GM23248 (cell line): Measurements from ENCODE around the gene KIAA1549. TPM values are rescaled to one million over a fixed set of nuclear protein-coding genes. Genes with fewer than 3 reads are reported as not detected.

ENCODE experiments used
- DNase-seq: peaks from one replicate; pipeline ENCODE4 v3.0.0-alpha.2; 2015
- H2AFZ ChIP-seq: fragments of 200-600 bp; sonication (generic); 2 replicates; pipeline ENCODE4 v1.6.1; 2016; ENCODE audit warnings: antibody characterized with exemption
- H3F3A ChIP-seq: fragments of 200-600 bp; sonication (generic); 2 replicates; pipeline ENCODE4 v1.6.1; 2016; ENCODE audit warnings: mild to moderate bottlenecking, antibody characterized with exemption, mixed run types; ENCODE audit not compliant: insufficient read depth
- H3K27ac ChIP-seq: fragments of 200-600 bp; sonication (generic); 2 replicates; pipeline ENCODE4 v1.5.1; 2016; ENCODE audit warnings: mild to moderate bottlenecking
- H3K27me3 ChIP-seq: fragments of 200-600 bp; sonication (generic); replicated peaks from 2 replicates; pipeline ENCODE4 v1.6.1; 2016; ENCODE audit warnings: mild to moderate bottlenecking; ENCODE audit not compliant: insufficient read depth
- H3K36me3 ChIP-seq: fragments of 200-600 bp; sonication (generic); 2 replicates; pipeline ENCODE4 v1.6.1; 2016; ENCODE audit warnings: low read depth, mild to moderate bottlenecking
- H3K4me1 ChIP-seq: fragments of 200-600 bp; sonication (generic); 2 replicates; pipeline ENCODE4 v1.6.1; 2016; ENCODE audit warnings: mild to moderate bottlenecking; ENCODE audit not compliant: insufficient read depth
- H3K4me2 ChIP-seq: fragments of 200-600 bp; sonication (generic); one replicate; pipeline ENCODE4 v1.6.1; 2016; ENCODE audit warnings: mild to moderate bottlenecking; ENCODE audit not compliant: unreplicated experiment
- H3K4me3 ChIP-seq: fragments of 200-600 bp; sonication (generic); 2 replicates; pipeline ENCODE4 v1.5.1; 2016; ENCODE audit warnings: mild to moderate bottlenecking
- H3K79me2 ChIP-seq: fragments of 200-600 bp; sonication (generic); 2 replicates; pipeline ENCODE4 v1.6.1; 2016; ENCODE audit warnings: mild to moderate bottlenecking; ENCODE audit not compliant: insufficient read depth
- H3K9ac ChIP-seq: fragments of 200-600 bp; sonication (generic); 2 replicates; pipeline ENCODE4 v1.6.1; 2016; ENCODE audit warnings: mild to moderate bottlenecking
- H3K9me2 ChIP-seq: fragments of 200-600 bp; sonication (generic); 2 replicates; pipeline ENCODE4 v1.6.1; 2016; ENCODE audit warnings: mixed run types, mild to moderate bottlenecking, moderate library complexity; ENCODE audit not compliant: insufficient read depth
- H3K9me3 ChIP-seq: fragments of 200-600 bp; sonication (generic); one replicate; pipeline ENCODE4 v1.6.1; 2017; ENCODE audit warnings: low read depth
- H4K20me1 ChIP-seq: fragments of 200-600 bp; sonication (generic); 2 replicates; pipeline ENCODE4 v1.6.0; 2016; ENCODE audit not compliant: insufficient read depth
- EZH2 ChIP-seq: fragments of 200-600 bp; sonication (generic); IDR thresholded peaks from 2 replicates; pipeline ENCODE4 v1.6.1; 2018; ENCODE audit warnings: antibody characterized with exemption, mild to moderate bottlenecking; ENCODE audit not compliant: insufficient read depth, poor library complexity, severe bottlenecking
- EZH2phosphoT487 ChIP-seq: fragments of 200-600 bp; sonication (generic); IDR thresholded peaks from 2 replicates; pipeline ENCODE4 v1.6.1; 2018; ENCODE audit warnings: antibody characterized with exemption, moderate library complexity, mild to moderate bottlenecking, low read depth; ENCODE audit not compliant: insufficient read depth
- WGBS, 2 experiments: methylation state at CpG; one replicate each; pipeline ENCODE4 v1.1.6; 2015 to 2017; ENCODE audit warnings: low lambda C conversion rate in 2 of 2, low coverage in 1 of 2; ENCODE audit errors: missing lambda C conversion rate in 2 of 2; 5-methylcytosine and 5-hydroxymethylcytosine counted together
- in situ Hi-C: fragments of 300-500 bp; cut with MboI; formaldehyde crosslinking; loops from 2 replicates; pipeline ENCODE4 v1.15.0; 2020
- polyA plus RNA-seq: library from polyadenylated mRNA; unstranded; fragments of >200 nt; fragmentation: Nextera tagmentation; extraction: Ambion mirVana; gene quantifications from 2 replicates; pipeline ENCODE4 v1.2.1, GENCODE V29; 2016
- total RNA-seq: library from RNA; depleted of rRNA; stranded (reverse); fragments of >200 nt; shearing (Covaris generic); gene quantifications from 2 replicates; pipeline ENCODE4 v1.2.3, GENCODE V29; 2014

KIAA1549 gene
- total and polyA plus RNA-seq, 2 experiments from 2014 or later, result 2.1 to 3.0 TPM

DNA sequence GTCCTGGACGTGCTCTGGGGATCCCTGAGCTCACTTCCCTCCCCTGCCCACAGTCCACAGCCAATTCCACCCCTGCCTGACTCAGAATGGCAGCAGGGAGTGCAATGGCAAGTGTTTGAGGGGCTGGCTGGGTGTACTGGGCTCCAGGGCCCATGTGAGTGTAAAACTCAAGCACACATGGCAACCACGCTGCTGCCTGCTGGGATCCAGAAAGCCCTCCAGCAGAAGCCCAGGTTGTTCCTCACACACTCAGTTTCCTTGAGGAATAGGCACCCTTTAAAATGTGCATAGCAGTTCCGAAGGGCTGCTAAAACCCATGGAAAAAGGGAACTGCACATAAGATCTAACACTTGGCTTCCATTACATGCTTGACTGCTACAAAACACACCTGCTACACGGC lies 171.8 kb downstream of the KIAA1549 start:
- no peak for DNase-seq
- H3K9me3 ChIP-seq, result no peaks in the 10 kb centered on the region
- no peaks in the 10 kb centered on the region for H3K9me2 ChIP-seq
- H3K4me3 ChIP-seq, result no peak overlapping the region
- no peaks in the 10 kb centered on the region for H3K4me1 ChIP-seq
- H3F3A ChIP-seq, result no peaks in the 10 kb centered on the region
- no peaks in the 10 kb centered on the region for H3K79me2 ChIP-seq
- peaks cover 37% of the 10 kb centered on the region for H3K27me3 ChIP-seq
- H2AFZ ChIP-seq, result no peak overlapping the region
- H3K27ac ChIP-seq, result no peak overlapping the region
- in situ Hi-C loops, result no loop called here
- H4K20me1 ChIP-seq, result no peaks in the 10 kb centered on the region
- no peak for TF ChIP-seq EZH2phosphoT487
- no peak for TF ChIP-seq EZH2
- 22 to 23% methylated on average over 4 of the region's 4 CpGs for WGBS, 2 experiments
- H3K4me2 ChIP-seq, result no peak overlapping the region
- no peaks in the 10 kb centered on the region for H3K36me3 ChIP-seq
- no peak overlapping the region for H3K9ac ChIP-seq

DNA sequence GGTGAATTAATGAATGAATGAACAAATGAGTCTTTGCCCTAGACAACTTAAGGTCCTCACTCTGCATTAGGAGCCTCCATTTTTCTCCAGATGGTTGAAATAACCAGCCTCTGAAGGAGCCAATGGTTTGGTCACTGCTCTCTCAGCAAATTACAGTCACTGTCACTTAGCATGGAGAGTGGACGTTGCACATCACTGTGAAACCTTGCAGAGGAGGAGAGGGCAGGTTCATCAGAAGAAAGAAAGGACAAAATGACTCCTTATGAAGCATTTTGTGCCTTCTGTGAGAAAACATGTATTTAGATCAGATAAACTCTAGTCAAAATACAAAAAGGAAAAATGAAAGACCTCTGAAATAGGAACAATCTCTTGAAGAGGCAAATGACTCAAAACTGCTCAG lies 176.6 kb downstream of the KIAA1549 start:
- Histone ChIP-seq H3K9me2 (no peaks in the 10 kb centered on the region), H3F3A (no peaks in the 10 kb centered on the region), H4K20me1 (no peaks in the 10 kb centered on the region), H3K4me3 (no peak overlapping the region), H2AFZ (no peak overlapping the region), H3K4me1 (no peaks in the 10 kb centered on the region), H3K4me2 (no peak overlapping the region), H3K79me2 (no peaks in the 10 kb centered on the region), H3K36me3 (no peaks in the 10 kb centered on the region), H3K9me3 (no peaks in the 10 kb centered on the region), H3K27me3 (peaks cover 32% of the 10 kb centered on the region), H3K9ac (no peak overlapping the region), H3K27ac (no peak overlapping the region)
- in situ Hi-C loops, result no loop called here
- TF ChIP-seq EZH2phosphoT487, result no peak
- TF ChIP-seq EZH2, result no peak
- DNase-seq, result no peak
- 0% methylated on average over 1 of the region's 1 CpG for WGBS, 2 experiments

DNA sequence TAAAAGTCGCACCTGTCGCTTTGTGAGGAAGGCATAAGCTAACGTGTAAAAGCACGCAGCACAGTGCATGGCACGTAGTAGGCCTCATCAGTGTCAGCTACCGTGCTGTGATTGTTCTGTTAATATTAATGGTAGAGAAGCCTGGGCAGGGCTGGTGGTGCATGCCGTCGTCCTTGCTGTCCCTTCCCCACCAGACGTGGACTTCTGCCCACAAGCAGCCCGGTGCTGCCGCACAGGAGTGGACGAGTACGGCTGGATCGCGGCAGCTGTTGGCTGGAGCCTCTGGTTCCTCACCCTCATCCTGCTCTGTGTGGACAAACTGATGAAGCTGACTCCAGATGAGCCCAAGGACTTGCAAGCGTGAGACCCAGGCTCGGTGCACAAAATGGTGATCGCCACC lies 178.5 kb downstream of the KIAA1549 start:
- Histone ChIP-seq H3K9ac (no peak overlapping the region), H3K4me2 (no peak overlapping the region), H3K36me3 (no peaks in the 10 kb centered on the region), H3K4me1 (no peaks in the 10 kb centered on the region), H3K9me2 (no peaks in the 10 kb centered on the region), H3K27ac (no peak overlapping the region), H3K79me2 (no peaks in the 10 kb centered on the region), H4K20me1 (no peaks in the 10 kb centered on the region), H3K4me3 (no peak overlapping the region), H3K27me3 (peaks cover 43% of the 10 kb centered on the region), H3K9me3 (no peaks in the 10 kb centered on the region), H3F3A (no peaks in the 10 kb centered on the region), H2AFZ (no peak overlapping the region)
- WGBS, 2 experiments, result 67 to 68% methylated on average over 18 of the region's 18 CpGs
- TF ChIP-seq EZH2phosphoT487, result no peak
- no peak for TF ChIP-seq EZH2
- in situ Hi-C loops, result no loop called here
- DNase-seq, result no peak

DNA sequence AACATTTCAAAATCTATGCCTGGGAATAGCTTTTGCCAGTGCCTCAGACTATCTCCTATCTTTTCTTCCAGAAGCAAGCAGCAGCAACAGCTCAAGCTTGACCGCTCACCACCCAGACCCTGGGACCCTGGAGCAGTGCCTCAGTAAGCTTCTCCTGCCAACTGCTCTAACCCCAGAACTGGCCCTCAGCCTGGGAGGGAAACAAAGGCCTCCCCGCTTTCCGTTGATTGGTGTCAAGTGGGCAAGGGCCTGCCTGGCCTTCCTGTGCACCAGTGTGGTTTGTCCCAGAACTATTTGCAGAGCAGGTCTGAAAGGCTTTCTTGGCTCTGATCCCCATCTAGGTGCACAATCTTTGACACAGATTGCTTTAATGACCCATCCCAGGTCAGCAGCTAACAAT lies 179.9 kb downstream of the KIAA1549 start:
- Histone ChIP-seq H3K36me3 (no peaks in the 10 kb centered on the region), H3K27me3 (peaks cover 40% of the 10 kb centered on the region), H4K20me1 (no peaks in the 10 kb centered on the region), H3K9ac (no peak overlapping the region), H3K79me2 (no peaks in the 10 kb centered on the region), H3K27ac (no peak overlapping the region), H3F3A (no peaks in the 10 kb centered on the region), H2AFZ (no peak overlapping the region), H3K4me3 (no peak overlapping the region), H3K4me2 (no peak overlapping the region), H3K9me2 (no peaks in the 10 kb centered on the region), H3K4me1 (no peaks in the 10 kb centered on the region), H3K9me3 (no peaks in the 10 kb centered on the region)
- in situ Hi-C loops, result no loop called here
- no peak for DNase-seq
- TF ChIP-seq EZH2, result no peak
- no peak for TF ChIP-seq EZH2phosphoT487
- WGBS, 2 experiments, result 78 to 80% methylated on average over 3 of the region's 3 CpGs
